MM.1S (cell line): ENCODE data around the gene PSTPIP1.

ENCODE experiments used
- CTCF ChIP-seq: fragments of 300-600 bp; sonication (generic); IDR thresholded peaks from 2 replicates; pipeline ENCODE4 v1.5.1; 2016; ENCODE audit warnings: antibody characterized with exemption, low read length, mixed read lengths
- EZH2 ChIP-seq: fragments of 300-600 bp; sonication (generic); optimal IDR thresholded peaks from 2 replicates; pipeline ENCODE3; 2017; ENCODE audit warnings: low read depth, mild to moderate bottlenecking, antibody characterized with exemption, low read length, mixed read lengths
- EZH2phosphoT487 ChIP-seq: fragments of 300-600 bp; sonication (generic); IDR thresholded peaks from 2 replicates; pipeline ENCODE4 v1.6.1; 2018; ENCODE audit warnings: antibody characterized with exemption, low read length

GRCh38 chr15:77042245-77042919 lies 47.5 kb downstream of the PSTPIP1 start:
- TF ChIP-seq CTCF (no peak), EZH2phosphoT487 (no peak), EZH2 (no peak)
